HG03045 (cell line): ENCODE results near the gene ADCY9.
"Not testable (repeated sequence)": the region's sequence is repeated elsewhere in the genome, so short reads cannot be mapped to it uniquely, and the experiment has no call there.

Source experiments
- ATAC-seq: cut with Tn5 transposase; IDR thresholded peaks from one replicate; pipeline ENCODE4 v1.9.1; 2021; ENCODE audit warnings: mild to moderate bottlenecking, moderate library complexity; ENCODE audit not compliant: unreplicated experiment

ADCY9 gene

DNA sequence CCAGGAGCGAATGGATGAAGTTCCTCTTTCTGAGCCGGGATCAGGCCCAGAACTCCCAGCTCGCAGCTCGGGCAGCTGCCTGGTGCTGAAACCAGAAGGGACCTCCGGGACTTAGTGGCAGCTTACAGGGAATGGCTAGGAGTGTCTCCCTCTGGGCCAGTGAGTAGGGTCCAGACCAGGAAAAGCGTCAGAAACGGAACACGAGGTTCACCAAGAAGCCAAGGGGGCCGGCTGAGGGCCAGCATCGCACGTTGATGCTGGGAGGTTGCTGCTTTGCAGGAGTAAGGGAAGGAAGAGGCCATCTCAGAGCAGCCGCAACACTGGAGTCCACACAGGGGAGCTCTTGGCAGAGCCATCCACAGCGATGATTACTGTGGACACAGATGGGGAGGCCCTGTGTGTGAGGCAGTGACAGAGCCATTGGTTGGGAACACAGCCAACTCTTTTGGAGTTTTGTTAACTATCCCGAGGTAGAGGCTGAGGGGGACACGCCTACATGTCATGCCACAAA lies 161.8 kb downstream of the ADCY9 start:
- ATAC-seq = no peak

DNA sequence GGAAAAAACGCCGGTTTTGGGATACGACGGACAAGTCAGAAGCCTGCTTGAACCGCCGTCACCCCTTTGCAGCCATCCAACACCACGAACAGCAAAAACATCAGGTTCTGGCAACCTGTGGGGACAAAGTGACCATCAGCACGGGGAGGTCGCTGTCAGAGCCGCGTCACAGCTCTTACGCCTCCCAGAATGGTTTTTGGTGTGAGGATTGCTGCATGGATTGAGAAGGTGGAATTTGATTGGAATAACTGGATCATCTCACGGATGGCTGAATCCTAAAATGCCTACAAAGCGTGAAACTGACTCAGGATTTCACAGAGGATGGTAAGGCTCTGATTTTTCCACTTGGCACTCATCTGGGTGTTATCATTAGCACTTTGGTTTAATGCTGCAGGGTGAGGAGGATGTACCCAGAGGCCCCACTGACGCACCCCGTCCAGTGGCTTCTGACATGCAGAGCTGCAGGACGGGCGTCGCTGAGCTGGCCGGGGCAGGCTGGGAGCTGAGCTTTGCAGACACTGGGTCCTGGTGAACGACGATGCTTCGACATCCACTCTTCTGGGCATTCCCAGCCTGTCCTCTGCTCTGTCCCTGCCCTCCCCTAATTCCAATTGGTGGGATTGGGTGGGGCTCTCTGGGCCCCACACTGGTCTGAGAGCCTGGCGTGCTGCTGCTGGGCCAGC lies 162.4 kb downstream of the ADCY9 start:
- ATAC-seq = no peak

DNA sequence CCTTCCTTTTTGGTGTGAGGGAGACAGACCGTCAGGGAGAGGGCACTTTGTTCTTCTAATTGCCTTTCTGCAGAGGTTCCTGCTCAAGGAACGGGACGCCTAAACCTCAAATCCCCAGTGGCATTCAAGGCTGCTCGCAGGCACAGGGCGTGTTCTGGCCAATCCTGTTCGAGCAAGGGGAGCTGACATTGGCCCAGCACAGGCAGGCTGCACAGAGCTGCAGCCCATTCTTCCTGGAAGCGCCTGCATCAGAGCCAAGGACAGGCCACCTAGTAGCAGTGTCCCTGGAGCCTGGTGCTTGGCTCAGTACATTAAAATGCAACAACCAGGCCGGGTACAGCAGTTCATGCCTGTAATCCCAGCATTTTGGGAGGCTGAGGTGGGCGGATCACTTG lies 163.5 kb downstream of the ADCY9 start:
- no peak for ATAC-seq

DNA sequence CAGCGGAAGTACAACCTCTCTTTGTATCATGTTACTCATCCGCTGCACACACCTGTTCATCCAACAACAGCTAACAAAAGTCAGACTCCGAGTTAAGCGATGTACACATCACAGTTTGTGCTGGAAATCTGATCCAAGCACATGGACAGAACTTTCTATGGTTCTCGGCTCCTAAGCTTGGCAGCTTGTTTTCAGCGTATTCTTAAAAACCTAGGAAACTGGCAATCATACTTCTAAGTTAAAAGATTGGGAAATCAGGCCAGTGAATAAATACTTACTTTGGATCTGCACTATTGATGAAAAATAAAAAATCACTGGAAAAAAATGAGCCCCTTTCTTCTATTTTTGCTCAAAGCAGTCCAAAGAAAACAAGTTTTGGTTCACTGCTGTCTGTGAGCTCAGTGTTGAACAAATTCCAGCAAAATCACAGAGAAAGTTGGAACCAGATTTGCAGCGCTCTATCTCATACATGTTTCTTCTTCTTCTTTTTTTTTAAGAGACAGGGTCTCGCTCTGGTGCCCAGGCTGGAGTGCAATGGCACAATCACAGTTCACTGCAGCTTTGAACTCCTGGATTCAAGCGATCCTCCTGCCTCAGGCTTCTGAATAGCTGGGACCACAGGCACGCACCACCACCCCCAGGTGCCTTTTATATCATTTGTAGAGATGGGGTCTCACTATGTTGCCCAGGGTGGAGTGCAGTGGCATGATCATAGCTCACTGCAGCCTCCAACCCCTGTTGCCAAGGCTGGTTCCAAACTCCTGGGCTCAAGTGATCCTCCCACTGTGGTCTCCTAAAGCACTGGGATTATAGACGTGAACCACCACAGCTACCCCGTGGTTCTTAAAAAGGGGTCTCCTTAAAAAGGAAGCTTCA lies 164.1 kb downstream of the ADCY9 start:
- ATAC-seq = no peak

DNA sequence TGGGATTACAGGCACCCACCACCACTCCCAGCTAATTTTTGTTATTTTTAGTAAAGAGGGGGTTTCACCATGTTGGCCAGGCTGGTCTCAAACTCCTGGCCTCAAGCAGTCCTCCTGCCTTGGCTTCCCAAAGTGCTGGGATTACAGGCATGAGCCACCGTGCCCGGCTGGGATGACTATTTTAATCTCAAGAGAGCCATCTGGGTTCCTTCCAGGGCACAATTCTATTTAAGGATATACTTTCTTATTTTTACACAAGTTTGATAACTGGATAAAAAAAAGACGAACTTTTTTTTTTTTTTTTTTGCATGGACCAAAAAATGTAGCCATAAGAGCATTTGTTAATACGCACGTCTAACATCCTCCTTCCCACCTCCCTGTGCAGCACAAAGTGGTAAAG lies 164.9 kb downstream of the ADCY9 start:
- ATAC-seq = not testable (repeated sequence)

DNA sequence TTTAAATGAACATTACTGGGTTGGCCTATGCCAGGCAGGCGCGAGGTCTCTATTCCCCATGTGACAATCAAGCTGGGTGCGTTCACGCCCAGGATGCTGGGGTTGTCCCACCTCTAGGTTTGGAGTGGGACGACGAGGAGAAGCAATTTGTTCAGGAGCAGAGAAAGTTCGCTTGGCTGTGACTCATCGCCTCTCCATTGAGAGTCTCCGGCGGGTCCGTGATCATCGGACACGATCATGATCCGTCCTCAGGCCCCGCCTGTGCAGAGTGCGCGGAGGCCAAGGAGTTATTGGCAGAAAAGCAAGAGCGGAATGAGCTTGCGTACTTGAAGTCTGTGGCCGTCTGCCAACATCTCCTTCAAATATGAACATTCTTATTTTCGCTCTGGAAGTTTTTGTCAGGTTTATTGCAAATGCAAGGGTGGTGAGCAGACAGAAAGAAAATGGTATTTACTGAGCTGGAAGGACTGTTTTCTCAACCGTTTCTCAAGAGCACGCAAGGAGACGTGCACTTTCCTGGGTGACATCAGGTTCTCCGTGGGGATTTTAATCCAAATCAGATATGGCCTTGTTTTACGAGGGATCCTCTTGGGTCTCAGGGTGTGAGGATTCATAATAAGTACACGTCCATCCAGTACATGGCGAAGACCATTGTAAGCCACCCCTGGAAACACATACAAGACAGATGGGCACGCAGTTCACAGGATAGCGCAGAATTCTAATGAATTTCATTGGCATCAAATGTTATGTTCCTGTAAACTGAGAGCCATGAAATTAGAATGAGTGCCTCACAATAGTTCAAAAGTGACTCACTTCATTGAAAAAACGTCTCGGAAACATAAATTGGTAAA lies 165.7 kb downstream of the ADCY9 start:
- no peak for ATAC-seq

DNA sequence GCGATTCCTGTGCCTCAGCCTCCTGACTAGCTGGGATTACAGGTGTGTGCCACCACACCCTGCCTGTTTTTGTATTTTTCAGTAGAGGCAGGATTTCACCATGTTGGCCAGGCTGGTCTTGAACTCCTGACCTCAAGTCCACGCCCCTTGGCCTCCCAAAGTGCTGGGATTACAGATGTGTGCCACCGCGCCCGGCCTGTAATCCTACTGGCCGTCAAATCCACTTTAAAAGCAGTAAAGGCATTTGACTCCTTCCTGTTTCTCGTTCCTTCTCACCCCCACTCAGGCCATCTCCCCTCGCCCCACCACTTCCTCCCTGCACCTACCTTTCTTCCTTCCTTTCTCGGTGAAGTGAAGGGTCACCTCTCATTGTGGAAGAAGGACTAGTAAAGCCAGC lies 166.3 kb downstream of the ADCY9 start:
- ATAC-seq = no peak

DNA sequence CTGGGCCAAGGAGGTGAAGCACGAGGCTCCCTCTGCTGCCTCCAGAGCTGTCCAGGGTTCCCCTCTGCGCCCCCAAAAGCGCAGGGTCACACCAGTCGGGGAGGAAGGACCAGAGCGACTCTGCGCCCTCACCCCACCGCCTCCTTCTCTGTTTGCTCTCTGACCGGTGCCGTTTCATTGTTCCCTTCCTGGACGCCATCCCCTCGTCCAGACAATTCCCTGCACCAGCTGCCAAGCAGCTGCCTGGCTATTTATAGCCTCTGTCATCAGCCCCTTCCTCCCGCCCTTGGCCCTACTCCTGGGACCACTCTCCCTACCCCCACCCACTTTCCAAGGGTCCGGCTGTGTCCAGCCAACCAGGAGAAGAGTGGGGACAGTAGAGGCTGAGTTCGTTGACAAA lies 167.0 kb downstream of the ADCY9 start:
- ATAC-seq = no peak

DNA sequence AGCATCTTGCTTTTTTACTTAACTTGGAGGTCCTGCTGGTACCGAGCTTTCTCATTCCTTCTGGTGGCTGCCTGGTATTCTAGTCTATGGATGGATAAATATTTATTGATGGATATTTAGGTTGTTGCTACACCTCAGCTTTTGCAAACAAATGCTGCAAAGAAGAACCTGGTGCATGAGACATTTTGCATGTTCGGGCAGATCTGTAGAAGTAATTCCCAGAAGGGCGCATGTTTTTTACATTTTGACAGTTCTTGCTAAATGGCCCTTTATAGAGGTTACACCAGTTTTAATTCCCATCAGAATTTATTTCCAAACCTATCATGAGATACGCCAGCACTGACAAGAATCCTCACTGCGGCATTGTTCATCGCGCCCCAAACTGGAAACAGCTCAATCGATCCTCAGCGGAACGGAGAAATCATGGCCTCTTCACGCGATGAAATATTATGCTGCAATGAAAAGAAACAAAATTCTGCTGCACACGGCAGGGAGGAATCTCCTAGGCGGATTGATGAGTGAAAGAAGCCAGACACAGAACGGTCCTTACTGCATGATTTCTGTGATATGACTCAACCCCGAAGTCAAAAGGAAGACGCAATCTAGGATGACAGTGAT lies 167.8 kb downstream of the ADCY9 start:
- ATAC-seq = no peak

DNA sequence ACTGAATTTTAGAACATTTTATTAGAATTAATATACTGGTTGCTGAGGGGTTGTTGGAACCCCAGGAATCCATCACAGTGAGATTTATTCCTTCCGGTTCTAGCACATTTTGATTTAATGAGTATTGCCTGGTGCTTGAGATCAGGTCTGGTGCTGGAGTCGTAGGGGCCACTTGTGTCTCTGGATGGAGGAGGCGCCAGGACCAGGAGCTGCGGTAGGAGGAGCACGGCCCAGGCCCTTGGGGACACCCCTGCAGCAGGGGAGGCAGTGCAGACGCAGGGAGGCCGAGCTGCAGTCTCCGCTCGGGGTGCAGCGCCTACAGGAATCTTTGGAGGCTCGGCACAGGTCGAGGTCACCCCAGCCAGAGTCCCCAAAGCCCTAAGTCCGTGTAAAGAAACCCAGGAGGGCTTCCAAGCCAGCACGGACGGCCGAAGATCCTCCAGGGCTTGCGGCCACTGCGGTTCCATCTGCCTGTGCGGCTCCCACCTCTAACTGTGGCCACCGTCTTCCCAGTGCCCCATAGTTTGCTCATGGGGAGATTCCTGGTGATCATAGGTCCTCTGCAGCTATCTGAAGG lies 169.6 kb downstream of the ADCY9 start:
- ATAC-seq = no peak

DNA sequence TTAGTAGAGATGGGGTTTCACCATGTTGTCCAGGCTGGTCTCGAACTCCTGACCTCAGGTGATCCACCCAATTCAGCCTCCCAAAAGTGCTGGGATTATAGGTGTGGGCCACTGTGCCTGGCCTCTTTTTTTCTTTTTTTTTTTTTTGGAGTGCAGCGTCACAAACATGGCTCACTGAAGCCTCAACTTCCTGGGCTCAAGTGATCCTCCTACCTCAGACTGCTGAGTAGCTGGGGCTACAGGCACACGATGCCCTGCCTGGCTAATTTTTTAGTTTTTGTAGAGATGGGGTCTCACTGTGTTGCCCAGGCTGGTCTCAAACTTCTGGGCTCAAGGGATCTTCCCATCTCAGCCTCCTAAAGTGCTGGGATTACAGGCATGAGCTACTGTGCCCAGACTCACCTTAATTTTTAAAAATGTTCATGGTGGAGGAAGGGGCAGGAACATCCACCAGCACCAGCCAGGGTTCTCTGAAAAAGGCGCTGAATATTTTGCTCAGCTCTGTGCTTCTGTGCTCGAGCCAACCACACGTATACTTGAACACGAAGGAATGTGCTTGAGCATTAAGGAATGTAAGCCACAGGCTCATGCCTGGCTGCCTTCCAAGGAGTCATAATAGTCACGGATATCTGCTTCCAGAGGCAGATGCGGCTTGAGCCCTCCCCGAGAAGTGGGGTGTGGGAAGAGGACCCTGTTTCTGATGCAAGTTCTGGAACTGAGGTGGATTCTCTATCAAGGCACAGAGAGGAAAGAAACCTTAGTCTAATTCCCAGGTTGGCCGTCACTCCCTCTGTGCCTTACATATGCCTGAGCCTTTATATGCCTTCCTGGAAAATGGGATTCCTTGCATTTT lies 170.3 kb downstream of the ADCY9 start:
- ATAC-seq = no peak

DNA sequence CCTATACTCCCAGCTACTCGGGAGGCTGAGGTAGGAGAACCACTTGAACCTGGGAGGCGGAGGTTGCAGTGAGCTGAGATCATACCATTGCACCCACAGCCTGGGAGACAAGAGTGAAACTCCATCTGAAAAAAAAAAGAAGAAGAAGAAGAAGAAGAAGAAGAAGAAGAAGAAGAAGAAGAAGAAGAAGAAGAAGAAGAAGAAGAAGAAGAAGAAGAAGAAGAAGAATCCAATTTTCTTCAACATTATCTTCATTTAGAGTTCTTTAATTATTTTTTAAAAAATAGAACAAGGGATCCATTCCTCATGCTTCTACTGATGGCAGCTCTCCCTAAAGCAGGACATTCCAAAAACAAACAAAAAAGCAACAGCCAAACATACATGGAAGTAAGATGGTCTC lies 171.8 kb downstream of the ADCY9 start:
- ATAC-seq = not testable (repeated sequence)

DNA sequence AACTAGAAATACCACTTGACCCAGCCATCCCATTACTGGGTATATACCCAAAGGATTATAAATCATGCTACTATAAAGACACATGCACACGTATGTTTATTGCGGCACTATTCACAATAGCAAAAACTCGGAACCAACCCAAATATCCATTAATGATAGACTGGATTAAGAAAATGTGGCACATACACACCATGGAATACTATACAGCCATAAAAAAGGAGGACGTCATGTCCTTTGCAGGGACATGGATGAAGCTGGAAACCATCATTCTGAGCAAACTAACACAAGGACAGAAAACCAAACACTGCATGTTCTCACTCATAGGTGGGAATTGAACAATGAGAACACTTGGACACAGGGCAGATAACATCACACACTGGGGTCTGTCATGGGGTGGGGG lies 174.1 kb downstream of the ADCY9 start:
- not testable (repeated sequence) for ATAC-seq

DNA sequence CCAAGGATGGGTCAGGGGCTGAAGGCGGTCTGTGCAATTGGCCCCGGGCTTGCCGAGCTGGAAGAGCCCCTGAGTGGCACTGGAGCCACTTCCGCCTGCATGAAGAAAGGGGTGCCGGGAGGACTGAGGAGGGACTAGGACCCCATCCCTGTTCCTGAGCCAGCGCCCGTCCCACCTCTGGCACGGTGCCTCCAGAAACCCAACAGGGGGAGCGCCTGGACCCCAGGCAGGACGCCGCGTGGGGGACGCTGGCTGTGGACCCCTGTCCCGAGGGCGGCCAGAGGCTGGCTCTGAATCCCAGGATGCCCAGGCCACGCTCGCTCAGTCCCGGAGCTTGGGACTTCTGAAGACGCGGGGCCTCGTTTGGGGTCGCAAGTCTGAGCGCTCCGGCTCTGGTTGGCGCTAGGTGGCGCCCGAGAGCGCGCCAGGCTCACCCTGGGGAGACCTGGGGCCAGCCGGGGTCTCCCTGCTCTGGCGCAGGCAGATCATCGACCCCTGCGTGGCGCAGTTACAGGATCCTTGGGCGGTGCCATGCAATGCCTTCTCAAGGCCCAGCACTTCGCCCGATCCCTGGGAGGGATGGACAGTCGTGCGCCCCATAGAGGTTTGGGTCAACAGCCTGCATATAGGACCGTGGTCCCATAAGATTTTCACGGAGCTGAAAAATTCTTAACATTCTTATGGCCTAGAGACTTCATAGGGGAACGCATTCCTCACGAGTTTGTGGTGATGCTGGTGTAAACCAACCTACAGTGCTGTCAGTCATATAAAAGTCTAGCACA lies 177.2 kb downstream of the ADCY9 start:
- no peak for ATAC-seq

DNA sequence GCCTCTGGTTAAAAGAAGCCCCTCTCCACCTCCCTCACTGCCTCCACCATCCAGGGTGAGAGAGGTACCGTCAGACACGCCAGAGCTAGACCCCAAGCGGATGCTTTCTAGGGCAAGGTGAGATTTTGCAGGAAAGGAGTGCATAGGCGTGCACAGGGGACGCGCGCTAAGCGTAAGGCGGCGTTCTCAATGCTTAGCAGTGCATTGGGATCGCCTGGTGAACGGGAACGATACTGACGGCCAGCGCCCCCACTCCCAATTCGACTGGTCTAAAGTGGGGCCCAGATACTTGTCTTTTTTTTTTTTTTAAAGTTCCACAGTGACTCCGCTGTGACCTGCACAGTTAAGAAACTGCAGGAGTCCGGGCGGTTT lies 177.8 kb downstream of the ADCY9 start:
- ATAC-seq = no peak

DNA sequence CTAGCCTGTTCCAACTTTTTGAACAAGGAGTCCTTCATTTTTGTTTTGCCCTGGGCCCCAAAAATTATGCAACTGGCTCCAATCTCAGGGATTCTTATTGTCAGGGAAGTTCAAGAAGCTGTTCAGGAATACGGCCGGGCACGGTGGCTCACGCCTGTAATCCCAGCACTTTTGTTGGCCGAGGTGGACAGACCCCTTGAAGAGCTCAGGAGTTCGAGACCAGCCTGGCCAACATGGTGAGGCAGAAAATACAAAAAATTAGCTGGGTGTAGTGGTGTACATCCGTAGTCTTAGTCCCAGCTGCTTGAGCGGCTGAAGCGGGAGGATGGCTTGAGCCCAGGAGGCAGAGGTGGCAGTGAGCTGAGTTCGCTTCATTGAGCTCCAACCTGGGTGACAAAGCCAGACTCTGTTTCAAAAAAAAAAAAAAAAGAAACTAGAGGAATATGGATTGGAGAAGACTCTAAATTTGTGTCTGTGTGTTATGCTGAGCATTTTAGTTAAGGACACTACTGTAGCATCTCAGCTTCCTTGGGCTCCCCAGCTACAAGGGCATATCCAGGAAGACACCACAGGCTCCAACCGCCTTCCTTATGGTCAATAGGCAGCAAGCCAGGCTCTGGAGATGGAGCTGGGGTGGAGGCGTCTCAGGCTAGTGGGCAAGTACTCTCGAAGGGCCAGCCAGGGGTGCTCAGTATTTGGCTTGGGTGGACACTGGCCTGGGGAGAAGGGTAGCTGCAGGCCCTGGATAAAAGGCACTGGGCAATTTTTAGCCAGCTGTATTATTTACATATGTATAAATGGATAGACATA lies 179.0 kb downstream of the ADCY9 start:
- ATAC-seq = no peak

DNA sequence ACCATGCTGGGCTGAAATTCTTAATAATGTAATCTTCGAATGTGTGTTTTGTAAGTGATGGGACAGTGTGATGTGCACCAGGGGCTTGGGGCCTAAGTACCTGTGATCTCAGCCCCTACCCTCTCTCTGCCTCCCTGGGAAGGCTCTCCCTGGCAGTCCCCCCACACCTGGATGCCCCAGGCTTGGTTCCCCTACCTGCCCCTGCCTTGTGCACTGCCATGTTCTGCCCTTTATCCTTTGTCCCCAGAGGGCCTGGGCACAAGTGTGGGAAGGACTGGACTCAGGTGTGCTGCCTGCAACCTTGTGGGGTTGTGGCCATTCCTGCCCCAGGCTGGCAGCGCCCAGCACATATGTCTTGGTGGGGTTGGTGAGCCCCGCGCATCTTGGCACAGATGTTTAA lies 180.3 kb downstream of the ADCY9 start:
- ATAC-seq = no peak
